ENCODE results near the gene P2RX1.
"Not testable (repeated sequence)": the region's sequence is repeated elsewhere in the genome, so short reads cannot be mapped to it uniquely, and the experiment has no call there.

P2RX1 gene

GRCh38 chr17:3857261-3858105 lies 58.8 kb downstream of the P2RX1 start:
- no peak for DNase-seq (ENCODE audit: low spot score)

- DNase-seq (ENCODE audit: low spot score), result not testable (repeated sequence)
Measured at GRCh38 chr17:3854204-3854603, 62.1 kb downstream of the P2RX1 start.

GRCh38 chr17:3852561-3852960 lies 63.7 kb downstream of the P2RX1 start:
- DNase-seq (ENCODE audit: low spot score), result no peak

- no peak for DNase-seq (ENCODE audit: low spot score)
Measured at GRCh38 chr17:3851461-3852100, 64.7 kb downstream of the P2RX1 start.

GRCh38 chr17:3848229-3848835 lies 67.9 kb downstream of the P2RX1 start:
- DNase-seq (ENCODE audit: low spot score), result no peak

- DNase-seq (ENCODE audit: low spot score), result no peak
Measured at GRCh38 chr17:3847165-3847670, 69.0 kb downstream of the P2RX1 start.
